CD4-positive, alpha-beta T cell treated with Interleukin-12 subunit alpha and Interleukin-12 subunit beta, for 1 hour (primary cell): ENCODE data around the gene ARHGAP15.

Source experiments
- DNase-seq: peaks from one replicate; pipeline ENCODE4 v3.0.0-alpha.2; 2020

Gene ARHGAP15

GRCh38 chr2:143802871-143803650 is 673.8 kb downstream of the ARHGAP15 start:
- DNase-seq, result no peak

GRCh38 chr2:143803936-143804335 is 674.7 kb downstream of the ARHGAP15 start:
- no peak for DNase-seq

- no peak for DNase-seq
Measured at GRCh38 chr2:143805666-143806065, 676.4 kb downstream of the ARHGAP15 start.

- DNase-seq, result no peak
Measured at GRCh38 chr2:143807192-143807591, 678.0 kb downstream of the ARHGAP15 start.

- no peak for DNase-seq
Measured at GRCh38 chr2:143807671-143808070, 678.5 kb downstream of the ARHGAP15 start.

- no peak for DNase-seq
Measured at GRCh38 chr2:143808166-143808565, 678.9 kb downstream of the ARHGAP15 start.

- no peak for DNase-seq
Measured at GRCh38 chr2:143815082-143815481, 685.9 kb downstream of the ARHGAP15 start.

- DNase-seq, result no peak
Measured at GRCh38 chr2:143816916-143817315, 687.7 kb downstream of the ARHGAP15 start.
